Measurements from ENCODE around the gene RRP36. TPM values are rescaled to one million over a fixed set of nuclear protein-coding genes. Genes with fewer than 3 reads are reported as not detected.

RRP36 gene
- total and polyA plus RNA-seq, 2 of the 8 experiments (the other 6 are each of a cell fraction or from before 2014, with no cell fraction given) = 33.9 to 92.3 TPM

- TF ChIP-seq RAD21 (IDR thresholded peaks at IDR 0.05 in 1 of 2, conservative IDR thresholded peaks at IDR 0.05 in 1 of 2; ENCODE audit: low read depth in 2 of 2, low read length in 2 of 2) (0 out of 4 replicates have a peak, but pooled peaks of 1 of the 2 experiments have one; percentile 8), PHF8 (conservative IDR thresholded peaks at IDR 0.05; ENCODE audit: low read depth, low read length) (peak; percentile 97), SAP30 (IDR thresholded peaks at IDR 0.05; ENCODE audit: insufficient read depth, insufficient replicate concordance, low read length) (no peak), RFX5 (IDR thresholded peaks at IDR 0.05; ENCODE audit: borderline replicate concordance, low read depth, low read length) (peak; percentile 24; the same call in 1 of the 2 replicates), RBBP5 (IDR thresholded peaks at IDR 0.05; ENCODE audit: borderline replicate concordance, low read depth, low read length) (no peak; the same call in none of the 2 replicates), SP2 (IDR thresholded peaks at IDR 0.05; ENCODE audit: low read length) (no peak; the same call in 1 of the 2 replicates), SRF (IDR thresholded peaks at IDR 0.05; ENCODE audit: low read depth, low read length) (peak; percentile 89), TCF12 (IDR thresholded peaks at IDR 0.05; ENCODE audit: low read depth, low read length) (no peak), HDAC2 (IDR thresholded peaks at IDR 0.05; ENCODE audit: borderline replicate concordance in 1 of 2, low read depth in 2 of 2, low read length in 2 of 2) (peak in 1 of 2 experiments; percentile 31; a peak in 1 of 4 replicates), NRF1 (IDR thresholded peaks at IDR 0.05; ENCODE audit: low read depth, low read length) (no peak), GABPA (IDR thresholded peaks at IDR 0.05; ENCODE audit: borderline replicate concordance, insufficient read depth, low read length) (no peak), CREB1 (IDR thresholded peaks at IDR 0.05) (peak; percentile 100), ASH2L (IDR thresholded peaks at IDR 0.05; ENCODE audit: low read length) (peak; percentile 77), NANOG (IDR thresholded peaks at IDR 0.05; ENCODE audit: insufficient read depth, low read depth, low read length, poor library complexity, severe bottlenecking) (no peak), SIN3A (conservative IDR thresholded peaks at IDR 0.05 in 1 of 2, IDR thresholded peaks at IDR 0.05 in 1 of 2; ENCODE audit: low read depth in 1 of 2, low read length in 2 of 2) (peak; percentile 82 to 86; a peak in 2 of 4 replicates), SUZ12 (IDR thresholded peaks at IDR 0.05; ENCODE audit: low read length) (no peak), MAFK (IDR thresholded peaks at IDR 0.05; ENCODE audit: low read depth, low read length) (no peak), CHD2 (IDR thresholded peaks at IDR 0.05; ENCODE audit: low read length) (peak; percentile 63), TEAD4 (IDR thresholded peaks at IDR 0.05; ENCODE audit: low read depth, low read length) (no peak), TAF1 (IDR thresholded peaks at IDR 0.05; ENCODE audit: low read depth, low read length) (peak; percentile 94), RXRA (IDR thresholded peaks at IDR 0.05; ENCODE audit: insufficient read depth, low read depth, low read length) (no peak), SP4 (IDR thresholded peaks at IDR 0.05; ENCODE audit: low read length) (no peak)
- TF ChIP-seq, protein P1, sequence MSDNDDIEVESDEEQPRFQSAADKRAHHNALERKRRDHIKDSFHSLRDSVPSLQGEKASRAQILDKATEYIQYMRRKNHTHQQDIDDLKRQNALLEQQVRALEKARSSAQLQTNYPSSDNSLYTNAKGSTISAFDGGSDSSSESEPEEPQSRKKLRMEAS (IDR thresholded peaks at IDR 0.05) = peak; percentile 74
Observed at GRCh38 chr6:43059168-43060033, 38.0 kb downstream of the RRP36 start, which contains the start of the genes KLC4 and MRPL2 (continued).
